GM10266 (cell line): ENCODE results near the gene EIF3I.

ENCODE experiments used
- DNase-seq: peaks from one replicate; pipeline ENCODE4 v3.0.0; 2012; ENCODE audit errors: extremely low spot score
- CTCF ChIP-seq: IDR thresholded peaks from 2 replicates; pipeline ENCODE4 v1.5.1; 2012; ENCODE audit warnings: mild to moderate bottlenecking, low read depth; ENCODE audit not compliant: control insufficient read depth, insufficient read depth; ENCODE audit errors: missing control alignments

Gene EIF3I

GRCh38 chr1:32242341-32242851 is 20.2 kb downstream of the EIF3I start:
- TF ChIP-seq CTCF = no peak
- DNase-seq = no peak

GRCh38 chr1:32246888-32247273 is 24.7 kb downstream of the EIF3I start, which contains the start of gene FAM167B:
Gene FAM167B (plus strand): TSS chr1:32247222. CDS start chr1:32247422, 200 bp downstream.
- DNase-seq = no peak
- no peak for TF ChIP-seq CTCF

- DNase-seq = no peak
- no peak for TF ChIP-seq CTCF
These were observed 25.2 kb downstream of the EIF3I start for GRCh38 chr1:32247452-32247851.

- TF ChIP-seq CTCF = peak; percentile 96
- DNase-seq = peak; percentile 82
These were observed 26.0 kb downstream of the EIF3I start for GRCh38 chr1:32247983-32248889.

- no peak for TF ChIP-seq CTCF
- DNase-seq = peak; percentile 85
These were observed 27.8 kb downstream of the EIF3I start for GRCh38 chr1:32249831-32250525.

- peak; percentile 63 for DNase-seq
- TF ChIP-seq CTCF = no peak
These were observed 28.9 kb downstream of the EIF3I start, which contains the start of gene LCK for GRCh38 chr1:32250893-32251716. Gene LCK (plus strand): TSS chr1:32251265. CDS start chr1:32274330, 23,065 bp downstream.
